ENCODE data around the gene CLNK.
A peak's percentile ranks its signal among the peaks of the same experiment; 100 is the strongest.

The CLNK gene

DNA sequence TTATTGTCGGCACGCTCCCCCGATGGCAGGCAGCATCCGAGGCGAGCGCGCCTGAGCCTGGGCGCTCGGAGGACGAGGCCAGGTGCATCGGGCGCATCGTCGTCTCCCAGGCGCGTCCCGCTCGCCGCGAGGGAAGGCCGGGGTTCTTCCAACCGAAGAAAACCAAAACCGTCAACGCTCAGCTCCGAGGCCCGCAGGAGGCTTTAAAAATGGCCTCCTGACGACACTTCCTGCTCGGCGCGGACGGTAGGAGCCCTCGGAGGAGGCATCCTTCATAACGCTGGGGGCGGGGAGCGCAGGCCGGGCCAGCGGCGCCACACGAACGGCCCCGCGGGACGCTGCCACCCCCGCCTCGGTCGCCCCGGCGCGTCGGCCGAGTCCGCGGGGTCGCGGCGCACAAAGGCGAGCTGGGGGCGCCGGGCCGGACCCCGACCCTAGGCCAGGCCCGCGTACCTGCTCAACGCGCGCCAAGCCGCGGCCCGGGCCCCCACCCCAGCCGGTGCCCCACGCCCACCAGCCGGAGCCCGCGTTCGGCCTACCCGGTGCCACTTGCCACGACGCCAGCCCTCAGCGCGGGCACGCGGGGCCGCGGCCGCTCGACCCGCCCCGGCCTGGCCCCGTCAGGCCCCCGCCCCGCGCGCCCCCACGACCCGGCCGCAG is 227.8 kb downstream of the CLNK start:
- peak overlapping the region; percentile 88 for H2AFZ ChIP-seq (ENCODE audit: low read depth)
- no peaks in the 10 kb centered on the region for H4K20me1 ChIP-seq (ENCODE audit: insufficient read depth)
- peaks cover 3% of the 10 kb centered on the region for H3K4me1 ChIP-seq (ENCODE audit: low read depth, poor library complexity, severe bottlenecking)
- H3K36me3 ChIP-seq (ENCODE audit: insufficient read depth): no peaks in the 10 kb centered on the region
- TF ChIP-seq, protein P1, sequence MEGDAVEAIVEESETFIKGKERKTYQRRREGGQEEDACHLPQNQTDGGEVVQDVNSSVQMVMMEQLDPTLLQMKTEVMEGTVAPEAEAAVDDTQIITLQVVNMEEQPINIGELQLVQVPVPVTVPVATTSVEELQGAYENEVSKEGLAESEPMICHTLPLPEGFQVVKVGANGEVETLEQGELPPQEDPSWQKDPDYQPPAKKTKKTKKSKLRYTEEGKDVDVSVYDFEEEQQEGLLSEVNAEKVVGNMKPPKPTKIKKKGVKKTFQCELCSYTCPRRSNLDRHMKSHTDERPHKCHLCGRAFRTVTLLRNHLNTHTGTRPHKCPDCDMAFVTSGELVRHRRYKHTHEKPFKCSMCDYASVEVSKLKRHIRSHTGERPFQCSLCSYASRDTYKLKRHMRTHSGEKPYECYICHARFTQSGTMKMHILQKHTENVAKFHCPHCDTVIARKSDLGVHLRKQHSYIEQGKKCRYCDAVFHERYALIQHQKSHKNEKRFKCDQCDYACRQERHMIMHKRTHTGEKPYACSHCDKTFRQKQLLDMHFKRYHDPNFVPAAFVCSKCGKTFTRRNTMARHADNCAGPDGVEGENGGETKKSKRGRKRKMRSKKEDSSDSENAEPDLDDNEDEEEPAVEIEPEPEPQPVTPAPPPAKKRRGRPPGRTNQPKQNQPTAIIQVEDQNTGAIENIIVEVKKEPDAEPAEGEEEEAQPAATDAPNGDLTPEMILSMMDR (conservative IDR thresholded peaks at IDR 0.05; ENCODE audit: low read depth, low read length): no peak
- H3K27ac ChIP-seq: no peak overlapping the region
- H3K4me2 ChIP-seq: peak overlapping the region; percentile 36; the same call in 1 of the 2 replicates
- no peaks in the 10 kb centered on the region for H3K79me2 ChIP-seq (ENCODE audit: insufficient read depth, low read depth)
- no peak overlapping the region for H3K4me3 ChIP-seq (IDR thresholded peaks at IDR 0.05; ENCODE audit: insufficient read depth, low read depth, low read length)
- peak overlapping the region; percentile 9; the same call in 1 of the 2 replicates for H3K9ac ChIP-seq
- H3K27me3 ChIP-seq (ENCODE audit: insufficient read depth, low read depth): no peaks in the 10 kb centered on the region

DNA sequence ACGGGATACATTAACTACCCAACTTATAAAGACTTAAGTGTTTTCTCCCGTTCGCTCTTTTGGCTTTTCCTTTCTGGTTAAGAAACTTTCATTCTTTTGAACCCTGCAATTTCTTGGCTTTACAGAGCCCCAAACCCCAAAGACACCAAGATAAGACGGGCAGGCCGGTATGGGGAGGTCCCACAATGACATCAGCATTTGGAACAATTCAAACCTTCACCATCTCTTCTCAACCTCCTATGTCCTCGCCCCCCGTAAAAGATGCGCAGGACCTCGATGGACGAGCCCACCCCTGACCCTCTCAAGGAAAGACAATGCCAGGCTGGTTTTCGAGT is 228.3 kb downstream of the CLNK start:
- no peak overlapping the region for H3K27ac ChIP-seq
- TF ChIP-seq, protein P1 (conservative IDR thresholded peaks at IDR 0.05; ENCODE audit: low read depth, low read length): no peak
- H3K36me3 ChIP-seq (ENCODE audit: insufficient read depth): no peaks in the 10 kb centered on the region
- H3K4me2 ChIP-seq: peak overlapping the region; percentile 36; the same call in 1 of the 2 replicates
- H3K79me2 ChIP-seq (ENCODE audit: insufficient read depth, low read depth): no peaks in the 10 kb centered on the region
- H3K9ac ChIP-seq: no peak overlapping the region
- no peaks in the 10 kb centered on the region for H4K20me1 ChIP-seq (ENCODE audit: insufficient read depth)
- peak overlapping the region; percentile 38; the same call in 1 of the 2 replicates for H2AFZ ChIP-seq (ENCODE audit: low read depth)
- H3K4me3 ChIP-seq (IDR thresholded peaks at IDR 0.05; ENCODE audit: insufficient read depth, low read depth, low read length): no peak overlapping the region
- no peaks in the 10 kb centered on the region for H3K27me3 ChIP-seq (ENCODE audit: insufficient read depth, low read depth)
- H3K4me1 ChIP-seq (ENCODE audit: low read depth, poor library complexity, severe bottlenecking): peaks cover 3% of the 10 kb centered on the region

DNA sequence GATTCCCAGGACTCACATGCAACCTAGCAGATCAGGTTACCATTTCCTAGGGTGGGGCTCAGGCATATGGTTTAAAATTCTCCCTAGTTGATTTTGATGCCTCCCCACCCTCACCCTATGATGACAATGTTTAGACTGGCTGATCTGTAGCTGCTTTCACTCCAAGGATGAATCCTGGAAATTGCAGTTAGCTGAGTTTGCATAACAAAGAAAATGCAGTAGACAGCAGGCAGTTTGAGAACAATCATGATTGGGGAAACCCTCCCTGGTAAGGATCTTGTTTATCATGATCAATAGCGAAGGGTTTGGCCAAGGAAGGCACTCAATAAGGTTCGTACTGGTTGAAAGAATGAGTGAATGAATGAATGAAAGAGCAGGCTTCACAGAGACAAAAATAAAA is 229.4 kb downstream of the CLNK start:
- H2AFZ ChIP-seq (ENCODE audit: low read depth): no peak overlapping the region
- no peaks in the 10 kb centered on the region for H3K27me3 ChIP-seq (ENCODE audit: insufficient read depth, low read depth)
- H3K79me2 ChIP-seq (ENCODE audit: insufficient read depth, low read depth): no peaks in the 10 kb centered on the region
- no peak overlapping the region for H3K9ac ChIP-seq
- peaks cover 3% of the 10 kb centered on the region for H3K4me1 ChIP-seq (ENCODE audit: low read depth, poor library complexity, severe bottlenecking)
- H3K4me3 ChIP-seq (IDR thresholded peaks at IDR 0.05; ENCODE audit: insufficient read depth, low read depth, low read length): no peak overlapping the region
- no peak overlapping the region for H3K4me2 ChIP-seq
- H3K36me3 ChIP-seq (ENCODE audit: insufficient read depth): no peaks in the 10 kb centered on the region
- H4K20me1 ChIP-seq (ENCODE audit: insufficient read depth): no peaks in the 10 kb centered on the region
- TF ChIP-seq, protein P1 (conservative IDR thresholded peaks at IDR 0.05; ENCODE audit: low read depth, low read length): no peak
- H3K27ac ChIP-seq: no peak overlapping the region

DNA sequence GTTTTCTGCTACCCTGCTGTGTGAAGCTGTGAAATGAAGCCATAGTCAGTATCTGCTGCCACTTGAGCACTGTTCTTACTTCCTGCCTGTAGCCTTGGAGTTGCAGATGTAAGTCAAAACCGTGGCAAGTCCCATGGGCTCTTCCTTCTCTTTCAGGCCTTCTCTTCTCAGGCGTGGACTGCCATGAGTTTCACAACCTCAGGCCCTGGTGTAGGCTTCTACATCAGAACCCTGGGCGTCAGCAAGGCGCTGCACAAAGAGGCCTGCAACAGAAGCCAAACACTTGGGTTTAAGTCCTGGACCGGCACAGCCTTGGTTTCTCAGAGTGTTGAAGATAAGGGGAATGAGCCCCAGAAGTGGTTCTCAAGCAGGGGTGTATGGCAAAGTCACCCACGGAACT is 229.8 kb downstream of the CLNK start:
- Histone ChIP-seq H3K4me3 (IDR thresholded peaks at IDR 0.05; ENCODE audit: insufficient read depth, low read depth, low read length) (no peak overlapping the region), H3K4me2 (no peak overlapping the region), H3K27me3 (ENCODE audit: insufficient read depth, low read depth) (no peaks in the 10 kb centered on the region), H3K27ac (no peak overlapping the region), H3K4me1 (ENCODE audit: low read depth, poor library complexity, severe bottlenecking) (peaks cover 3% of the 10 kb centered on the region), H3K36me3 (ENCODE audit: insufficient read depth) (no peaks in the 10 kb centered on the region), H2AFZ (ENCODE audit: low read depth) (no peak overlapping the region), H3K9ac (no peak overlapping the region), H3K79me2 (ENCODE audit: insufficient read depth, low read depth) (no peaks in the 10 kb centered on the region), H4K20me1 (ENCODE audit: insufficient read depth) (no peaks in the 10 kb centered on the region)
- TF ChIP-seq, protein P1 (conservative IDR thresholded peaks at IDR 0.05; ENCODE audit: low read depth, low read length): no peak
